HepG2 (cell line): Measurements from ENCODE around the gene BRI3BP. TPM values are rescaled to one million over a fixed set of nuclear protein-coding genes. Genes with fewer than 3 reads are reported as not detected.

Experiments
- CEBPB ChIP-seq: IDR thresholded peaks from 2 replicates; pipeline ENCODE4 v1.6.1; 2011; ENCODE audit warnings: low read depth, low read length, improper control_type of control experiment, borderline replicate concordance
- NCOA5 ChIP-seq: sonication (generic); formaldehyde crosslinking; IDR thresholded peaks from 2 replicates; pipeline ENCODE4 v1.4.0; 2020; ENCODE audit warnings: missing genetic modification reagents
- PLRG1 ChIP-seq: fragments of 450-650 bp; conservative IDR thresholded peaks from 2 replicates; pipeline ENCODE4 v1.6.1; 2016
- polyA plus RNA-seq, 8 experiments: library from polyadenylated mRNA; depleted of rRNA in 3 of 8; stranded (reverse) in 7 of 8; unstranded in 1 of 8; fragments of >200 nt; fragmentation: Illumina TruSeq in 4 of 8; extraction: Trizol in 4 of 8; gene quantifications; 2 replicates each; pipeline versions ENCODE4 v1.2.1 to v1.2.3, GENCODE V29; 2011 to 2016; ENCODE audit warnings: low read depth in 4 of 8, missing spikeins in 1 of 8, mixed read lengths in 1 of 8; ENCODE audit not compliant: insufficient read depth in 1 of 8
- total RNA-seq, 5 experiments: library from RNA; depleted of rRNA; stranded (reverse); fragments of >200 nt; fragmentation: Illumina TruSeq; extraction: Trizol; gene quantifications; 2 replicates each; pipeline ENCODE4 v1.2.3, GENCODE V29; 2016; ENCODE audit warnings: low read depth in 1 of 5
- TF ChIP-seq, protein P1 (sequence below): sonication (generic); formaldehyde crosslinking; IDR thresholded peaks from 2 replicates; pipeline ENCODE4 v1.5.0; 2020; ENCODE audit warnings: mild to moderate bottlenecking, missing genetic modification reagents, borderline replicate concordance
- TF ChIP-seq, protein P2 (sequence below): IDR thresholded peaks from 2 replicates; pipeline ENCODE4 v1.6.1; 2016; ENCODE audit warnings: low read depth

BRI3BP gene
- total and polyA plus RNA-seq, 2 of the 13 experiments (the other 11 are each of a cell fraction or from before 2014, with no cell fraction given): 7.5 to 21.1 TPM

DNA sequence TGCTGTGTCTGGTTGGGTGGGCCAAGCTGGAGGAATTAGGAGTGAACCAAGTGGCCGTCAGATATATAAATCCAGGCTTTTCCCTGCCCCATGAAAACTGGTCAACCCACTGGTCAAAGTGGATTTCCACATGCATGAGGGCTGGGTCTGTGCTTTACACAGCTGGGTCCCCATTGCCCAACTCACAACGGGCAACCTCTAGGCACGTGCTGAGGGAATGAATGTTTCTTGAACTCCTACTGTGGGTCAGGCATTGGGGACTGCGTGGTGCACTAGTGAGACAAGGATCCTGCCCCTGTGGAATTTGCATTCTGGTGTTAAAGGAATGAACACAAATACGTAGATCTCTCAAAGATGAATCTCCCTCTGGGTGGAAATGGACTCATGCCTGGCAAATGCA, 64.3 kb downstream of the BRI3BP start (continued):
- TF ChIP-seq, protein P1, sequence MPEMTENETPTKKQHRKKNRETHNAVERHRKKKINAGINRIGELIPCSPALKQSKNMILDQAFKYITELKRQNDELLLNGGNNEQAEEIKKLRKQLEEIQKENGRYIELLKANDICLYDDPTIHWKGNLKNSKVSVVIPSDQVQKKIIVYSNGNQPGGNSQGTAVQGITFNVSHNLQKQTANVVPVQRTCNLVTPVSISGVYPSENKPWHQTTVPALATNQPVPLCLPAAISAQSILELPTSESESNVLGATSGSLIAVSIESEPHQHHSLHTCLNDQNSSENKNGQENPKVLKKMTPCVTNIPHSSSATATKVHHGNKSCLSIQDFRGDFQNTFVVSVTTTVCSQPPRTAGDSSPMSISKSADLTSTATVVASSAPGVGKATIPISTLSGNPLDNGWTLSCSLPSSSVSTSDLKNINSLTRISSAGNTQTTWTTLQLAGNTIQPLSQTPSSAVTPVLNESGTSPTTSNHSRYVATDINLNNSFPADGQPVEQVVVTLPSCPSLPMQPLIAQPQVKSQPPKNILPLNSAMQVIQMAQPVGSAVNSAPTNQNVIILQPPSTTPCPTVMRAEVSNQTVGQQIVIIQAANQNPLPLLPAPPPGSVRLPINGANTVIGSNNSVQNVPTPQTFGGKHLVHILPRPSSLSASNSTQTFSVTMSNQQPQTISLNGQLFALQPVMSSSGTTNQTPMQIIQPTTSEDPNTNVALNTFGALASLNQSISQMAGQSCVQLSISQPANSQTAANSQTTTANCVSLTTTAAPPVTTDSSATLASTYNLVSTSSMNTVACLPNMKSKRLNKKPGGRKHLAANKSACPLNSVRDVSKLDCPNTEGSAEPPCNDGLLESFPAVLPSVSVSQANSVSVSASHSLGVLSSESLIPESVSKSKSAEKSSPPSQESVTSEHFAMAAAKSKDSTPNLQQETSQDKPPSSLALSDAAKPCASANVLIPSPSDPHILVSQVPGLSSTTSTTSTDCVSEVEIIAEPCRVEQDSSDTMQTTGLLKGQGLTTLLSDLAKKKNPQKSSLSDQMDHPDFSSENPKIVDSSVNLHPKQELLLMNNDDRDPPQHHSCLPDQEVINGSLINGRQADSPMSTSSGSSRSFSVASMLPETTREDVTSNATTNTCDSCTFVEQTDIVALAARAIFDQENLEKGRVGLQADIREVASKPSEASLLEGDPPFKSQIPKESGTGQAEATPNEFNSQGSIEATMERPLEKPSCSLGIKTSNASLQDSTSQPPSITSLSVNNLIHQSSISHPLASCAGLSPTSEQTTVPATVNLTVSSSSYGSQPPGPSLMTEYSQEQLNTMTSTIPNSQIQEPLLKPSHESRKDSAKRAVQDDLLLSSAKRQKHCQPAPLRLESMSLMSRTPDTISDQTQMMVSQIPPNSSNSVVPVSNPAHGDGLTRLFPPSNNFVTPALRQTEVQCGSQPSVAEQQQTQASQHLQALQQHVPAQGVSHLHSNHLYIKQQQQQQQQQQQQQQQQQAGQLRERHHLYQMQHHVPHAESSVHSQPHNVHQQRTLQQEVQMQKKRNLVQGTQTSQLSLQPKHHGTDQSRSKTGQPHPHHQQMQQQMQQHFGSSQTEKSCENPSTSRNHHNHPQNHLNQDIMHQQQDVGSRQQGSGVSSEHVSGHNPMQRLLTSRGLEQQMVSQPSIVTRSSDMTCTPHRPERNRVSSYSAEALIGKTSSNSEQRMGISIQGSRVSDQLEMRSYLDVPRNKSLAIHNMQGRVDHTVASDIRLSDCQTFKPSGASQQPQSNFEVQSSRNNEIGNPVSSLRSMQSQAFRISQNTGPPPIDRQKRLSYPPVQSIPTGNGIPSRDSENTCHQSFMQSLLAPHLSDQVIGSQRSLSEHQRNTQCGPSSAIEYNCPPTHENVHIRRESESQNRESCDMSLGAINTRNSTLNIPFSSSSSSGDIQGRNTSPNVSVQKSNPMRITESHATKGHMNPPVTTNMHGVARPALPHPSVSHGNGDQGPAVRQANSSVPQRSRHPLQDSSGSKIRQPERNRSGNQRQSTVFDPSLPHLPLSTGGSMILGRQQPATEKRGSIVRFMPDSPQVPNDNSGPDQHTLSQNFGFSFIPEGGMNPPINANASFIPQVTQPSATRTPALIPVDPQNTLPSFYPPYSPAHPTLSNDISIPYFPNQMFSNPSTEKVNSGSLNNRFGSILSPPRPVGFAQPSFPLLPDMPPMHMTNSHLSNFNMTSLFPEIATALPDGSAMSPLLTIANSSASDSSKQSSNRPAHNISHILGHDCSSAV: no peak
- no peak for TF ChIP-seq NCOA5 (CRISPR knock-in tag)
- TF ChIP-seq, protein P2, sequence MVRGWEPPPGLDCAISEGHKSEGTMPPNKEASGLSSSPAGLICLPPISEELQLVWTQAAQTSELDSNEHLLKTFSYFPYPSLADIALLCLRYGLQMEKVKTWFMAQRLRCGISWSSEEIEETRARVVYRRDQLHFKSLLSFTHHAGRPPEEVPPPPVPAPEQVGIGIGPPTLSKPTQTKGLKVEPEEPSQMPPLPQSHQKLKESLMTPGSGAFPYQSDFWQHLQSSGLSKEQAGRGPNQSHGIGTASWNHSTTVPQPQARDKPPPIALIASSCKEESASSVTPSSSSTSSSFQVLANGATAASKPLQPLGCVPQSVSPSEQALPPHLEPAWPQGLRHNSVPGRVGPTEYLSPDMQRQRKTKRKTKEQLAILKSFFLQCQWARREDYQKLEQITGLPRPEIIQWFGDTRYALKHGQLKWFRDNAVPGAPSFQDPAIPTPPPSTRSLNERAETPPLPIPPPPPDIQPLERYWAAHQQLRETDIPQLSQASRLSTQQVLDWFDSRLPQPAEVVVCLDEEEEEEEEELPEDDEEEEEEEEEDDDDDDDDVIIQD (CRISPR knock-in tag): no peak
- no peak for TF ChIP-seq PLRG1
- peak; percentile 6; the same call in 1 of the 2 replicates for TF ChIP-seq CEBPB
- TF ChIP-seq, all 625 proteins: peak for 2
